WTC11 (cell line): ENCODE data around the gene PITPNC1. TPM values are rescaled to one million over a fixed set of nuclear protein-coding genes. Genes with fewer than 3 reads are reported as not detected.

Experiments
- ATAC-seq: fragments of 200-7000 bp; cut with Tn5 transposase; 2 replicates; pipeline ENCODE4 v1.10.0; 2021; ENCODE audit warnings: mild to moderate bottlenecking, moderate library complexity
- CTCF ChIA-PET: fragments of 300-600 bp; sonication (Branson Sonifier 250); formaldehyde crosslinking; loops from one replicate; lab custom pipeline; 2021; ENCODE audit warnings: antibody characterized with exemption; lab: Charles Lee
- POLR2A ChIA-PET: fragments of 350-600 bp; sonication (Branson Sonifier 250); formaldehyde crosslinking; loops from one replicate; lab custom pipeline; 2021; ENCODE audit warnings: antibody characterized with exemption; lab: Charles Lee
- DNase-seq: peaks from one replicate; pipeline ENCODE4 v3.0.0; 2021; ENCODE audit warnings: low spot score
- H3K27ac Mint-ChIP-seq: 2 replicates; pipeline ENCODE4 v1.8.0; 2021; ENCODE audit warnings: mixed read lengths
- H3K27me3 Mint-ChIP-seq: 2 replicates; pipeline ENCODE4 v1.8.0; 2021; ENCODE audit warnings: low read depth, mild to moderate bottlenecking, moderate library complexity, mixed read lengths
- H3K36me3 Mint-ChIP-seq: 2 replicates; pipeline ENCODE4 v1.8.0; 2021; ENCODE audit warnings: mixed read lengths
- H3K4me1 Mint-ChIP-seq: 2 replicates; pipeline ENCODE4 v1.8.0; 2022; ENCODE audit warnings: mixed read lengths
- H3K4me3 Mint-ChIP-seq: 2 replicates; pipeline ENCODE4 v1.8.0; 2021; ENCODE audit warnings: mild to moderate bottlenecking, moderate library complexity, mixed read lengths
- H3K9me3 Mint-ChIP-seq: 2 replicates; pipeline ENCODE4 v1.8.0; 2021; ENCODE audit warnings: mixed read lengths
- NFATC4 ChIP-seq: fragments of 250-450 bp; sonication (Bioruptor Pico); IDR thresholded peaks from 2 replicates; pipeline ENCODE4 v1.9.0; 2021; ENCODE audit warnings: mild to moderate bottlenecking
- NFYB ChIP-seq: sonication (generic); formaldehyde crosslinking; conservative IDR thresholded peaks from 2 replicates; pipeline ENCODE4 v1.8.0; 2022; ENCODE audit warnings: low read depth, missing genetic modification reagents
- RORB ChIP-seq: fragments of 250-450 bp; sonication (Bioruptor Pico); IDR thresholded peaks from 2 replicates; pipeline ENCODE4 v1.9.0; 2021; ENCODE audit warnings: mild to moderate bottlenecking
- SMAD4 ChIP-seq: sonication (generic); formaldehyde crosslinking; IDR thresholded peaks from 2 replicates; pipeline ENCODE4 v1.8.0; 2022; ENCODE audit warnings: mild to moderate bottlenecking, missing genetic modification reagents
- ZNF232 ChIP-seq: sonication (generic); formaldehyde crosslinking; IDR thresholded peaks from 2 replicates; pipeline ENCODE4 v1.8.0; 2022; ENCODE audit warnings: mild to moderate bottlenecking, missing genetic modification reagents
- ZNF416 ChIP-seq: fragments of 250-450 bp; sonication (Bioruptor Pico); IDR thresholded peaks from 2 replicates; pipeline ENCODE4 v1.9.0; 2021; ENCODE audit warnings: mild to moderate bottlenecking, inconsistent platforms
- total RNA-seq: library from RNA; stranded (reverse); gene quantifications from 3 replicates; pipeline ENCODE4 v1.2.3, GENCODE V29; 2021
- TF ChIP-seq, protein P1 (sequence below): sonication (generic); formaldehyde crosslinking; conservative IDR thresholded peaks from 2 replicates; pipeline ENCODE4 v1.8.1; 2023; ENCODE audit warnings: mild to moderate bottlenecking, low read depth, missing genetic modification reagents, moderate library complexity
- TF ChIP-seq, protein P2 (sequence below): fragments of 250-450 bp; sonication (Bioruptor Pico); IDR thresholded peaks from 2 replicates; pipeline ENCODE4 v1.9.0; 2021; ENCODE audit warnings: mild to moderate bottlenecking, borderline replicate concordance
- TF ChIP-seq, protein P3 (sequence below): sonication (generic); formaldehyde crosslinking; IDR thresholded peaks from 2 replicates; pipeline ENCODE4 v1.8.0; 2022; ENCODE audit warnings: missing genetic modification reagents
- TF ChIP-seq, protein P4 (sequence below): fragments of 250-450 bp; sonication (Bioruptor Pico); IDR thresholded peaks from 2 replicates; pipeline ENCODE4 v1.9.0; 2021; ENCODE audit warnings: moderate library complexity, mild to moderate bottlenecking, inconsistent platforms, borderline replicate concordance
- TF ChIP-seq, protein P5 (sequence below): sonication (generic); formaldehyde crosslinking; IDR thresholded peaks from 2 replicates; pipeline ENCODE4 v1.8.1; 2022; ENCODE audit warnings: missing genetic modification reagents, borderline replicate concordance
- TF ChIP-seq, protein P6 (sequence below): sonication (generic); formaldehyde crosslinking; IDR thresholded peaks from 2 replicates; pipeline ENCODE4 v1.8.0; 2022; ENCODE audit warnings: mild to moderate bottlenecking, missing genetic modification reagents
- TF ChIP-seq, protein P7 (sequence below): fragments of 250-450 bp; sonication (Bioruptor Pico); IDR thresholded peaks from 2 replicates; pipeline ENCODE4 v1.8.0; 2021; ENCODE audit warnings: mild to moderate bottlenecking

Gene PITPNC1
- total RNA-seq, 1 experiment from 2014 or later: 39.8 TPM

DNA sequence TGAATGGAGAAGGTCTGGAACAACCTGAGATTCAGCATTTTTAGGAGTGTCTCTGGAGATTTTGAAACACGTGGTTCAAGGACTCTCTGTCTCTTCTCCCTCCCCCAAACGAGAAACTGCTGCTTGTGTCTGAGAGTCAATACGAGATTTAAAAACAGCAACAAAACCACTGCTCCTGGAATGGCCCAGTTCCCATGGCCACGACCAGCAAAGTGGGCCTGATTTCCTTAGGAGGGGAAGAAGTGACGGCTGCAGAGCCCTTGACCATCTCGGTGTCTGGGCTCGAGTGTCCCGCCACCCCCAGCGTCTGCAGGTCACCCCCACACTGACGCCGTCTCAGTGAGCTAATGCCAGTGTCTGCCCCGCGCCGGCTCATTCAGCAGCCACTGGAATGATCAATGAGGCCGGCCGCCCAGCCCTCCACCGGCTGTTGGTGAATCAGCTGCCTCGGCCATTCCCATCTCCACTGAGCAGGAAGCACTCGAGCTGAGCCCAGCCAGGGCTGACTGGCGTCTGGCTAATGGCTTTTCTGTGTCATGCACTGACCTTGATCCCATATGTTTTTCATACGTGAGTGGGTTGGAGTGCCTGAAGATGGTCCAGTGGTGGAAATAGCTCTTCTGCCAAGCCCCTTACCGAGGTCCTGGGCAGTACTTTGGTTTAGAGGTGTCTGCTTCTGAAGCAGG is 151.8 kb downstream of the PITPNC1 start:
- peak; percentile 69 for DNase-seq
- Mint-ChIP-seq H3K36me3 (no peaks in the 10 kb centered on the region; the same call in 1 of the 2 replicates), H3K27ac (peak overlapping the region; percentile 56), H3K9me3 (no peaks in the 10 kb centered on the region), H3K27me3 (no peaks in the 10 kb centered on the region), H3K4me3 (peak overlapping the region; percentile 2; the same call in 1 of the 2 replicates), H3K4me1 (peaks cover 47% of the 10 kb centered on the region)
- CTCF ChIA-PET: interaction anchor here (1.1 to 2.2 kb wide), 3 partner anchors 54 to 154 kb away, joined by 3 to 10 read pairs (median 8); no protein-coding TSS in a partner anchor
- TF ChIP-seq SMAD4 (CRISPR knock-in tag): no peak
- TF ChIP-seq, protein P1, sequence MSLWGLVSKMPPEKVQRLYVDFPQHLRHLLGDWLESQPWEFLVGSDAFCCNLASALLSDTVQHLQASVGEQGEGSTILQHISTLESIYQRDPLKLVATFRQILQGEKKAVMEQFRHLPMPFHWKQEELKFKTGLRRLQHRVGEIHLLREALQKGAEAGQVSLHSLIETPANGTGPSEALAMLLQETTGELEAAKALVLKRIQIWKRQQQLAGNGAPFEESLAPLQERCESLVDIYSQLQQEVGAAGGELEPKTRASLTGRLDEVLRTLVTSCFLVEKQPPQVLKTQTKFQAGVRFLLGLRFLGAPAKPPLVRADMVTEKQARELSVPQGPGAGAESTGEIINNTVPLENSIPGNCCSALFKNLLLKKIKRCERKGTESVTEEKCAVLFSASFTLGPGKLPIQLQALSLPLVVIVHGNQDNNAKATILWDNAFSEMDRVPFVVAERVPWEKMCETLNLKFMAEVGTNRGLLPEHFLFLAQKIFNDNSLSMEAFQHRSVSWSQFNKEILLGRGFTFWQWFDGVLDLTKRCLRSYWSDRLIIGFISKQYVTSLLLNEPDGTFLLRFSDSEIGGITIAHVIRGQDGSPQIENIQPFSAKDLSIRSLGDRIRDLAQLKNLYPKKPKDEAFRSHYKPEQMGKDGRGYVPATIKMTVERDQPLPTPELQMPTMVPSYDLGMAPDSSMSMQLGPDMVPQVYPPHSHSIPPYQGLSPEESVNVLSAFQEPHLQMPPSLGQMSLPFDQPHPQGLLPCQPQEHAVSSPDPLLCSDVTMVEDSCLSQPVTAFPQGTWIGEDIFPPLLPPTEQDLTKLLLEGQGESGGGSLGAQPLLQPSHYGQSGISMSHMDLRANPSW (CRISPR knock-in tag): 0 out of 2 replicates have a peak, but pooled peaks have one; percentile 43
- POLR2A ChIA-PET: no interaction called here
- ATAC-seq: peak; percentile 88

DNA sequence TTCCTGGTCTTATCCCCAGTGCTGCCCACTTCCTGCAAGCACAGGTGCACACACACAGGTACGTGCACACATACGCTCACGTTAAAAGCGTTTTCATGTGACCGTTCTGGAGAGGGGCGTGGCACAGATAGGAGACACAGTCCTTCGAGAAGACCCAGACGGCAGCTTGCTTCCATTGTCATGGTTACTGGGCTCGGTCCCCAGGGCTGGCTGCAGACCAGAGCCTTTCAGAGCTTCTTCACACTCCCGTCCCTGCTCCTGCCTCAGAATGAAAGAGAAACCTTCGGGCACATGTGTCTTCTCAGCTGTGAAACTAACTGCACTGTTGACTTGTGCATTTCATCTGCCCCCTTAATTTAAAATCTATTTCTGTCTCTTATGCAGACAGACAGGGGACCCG is 154.2 kb downstream of the PITPNC1 start:
- Mint-ChIP-seq H3K27me3 (no peaks in the 10 kb centered on the region), H3K9me3 (peaks cover 5% of the 10 kb centered on the region), H3K36me3 (peaks cover 9% of the 10 kb centered on the region), H3K27ac (peak overlapping the region; percentile 41; the same call in 1 of the 2 replicates), H3K4me1 (peaks cover 48% of the 10 kb centered on the region), H3K4me3 (no peak overlapping the region)
- peak; percentile 55 for ATAC-seq
- POLR2A ChIA-PET: no interaction called here
- DNase-seq: peak; percentile 30
- CTCF ChIA-PET: interaction anchor here (1.0 to 1.6 kb wide), 4 partner anchors 56 to 157 kb away, joined by 3 to 4 read pairs (median 4); no protein-coding TSS in a partner anchor
- no peak for TF ChIP-seq RORB (CRISPR knock-in tag)

DNA sequence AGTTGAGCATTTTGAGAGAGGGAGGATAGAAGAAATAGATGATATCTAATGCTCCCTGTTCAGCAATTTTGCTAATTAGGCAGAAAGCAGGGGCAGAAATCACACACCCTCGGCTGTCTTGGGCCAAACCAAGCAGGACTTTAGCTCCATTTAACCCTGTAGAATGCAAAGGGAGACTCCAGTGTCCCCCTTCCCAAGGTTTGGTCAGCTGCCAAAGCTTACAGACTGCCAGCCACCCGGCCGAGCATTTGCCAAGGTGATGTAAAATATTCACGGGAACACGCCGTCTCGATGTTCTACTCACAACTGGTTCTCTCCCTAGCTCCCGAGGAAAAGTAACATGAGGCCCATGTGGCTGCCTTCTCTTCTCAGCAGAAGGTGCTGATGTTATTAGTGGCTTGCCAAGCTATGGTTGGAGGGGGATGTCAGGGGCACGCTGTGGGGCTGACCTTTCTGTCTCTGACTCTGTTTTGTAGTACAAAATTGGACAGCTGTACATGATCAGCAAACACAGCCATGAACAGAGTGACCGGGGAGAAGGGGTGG is 155.3 kb downstream of the PITPNC1 start:
- no peak overlapping the region for H3K4me3 Mint-ChIP-seq
- peaks cover 14% of the 10 kb centered on the region for H3K36me3 Mint-ChIP-seq
- no peaks in the 10 kb centered on the region for H3K27me3 Mint-ChIP-seq
- H3K27ac Mint-ChIP-seq: peak overlapping the region; percentile 76
- no peak for DNase-seq
- H3K9me3 Mint-ChIP-seq: peaks cover 5% of the 10 kb centered on the region
- ChIA-PET POLR2A (no interaction called here), CTCF (interaction anchor here (1.6 kb wide), 1 partner anchor 158 kb away, joined by 4 read pairs; no protein-coding TSS in a partner anchor)
- no peak for ATAC-seq
- H3K4me1 Mint-ChIP-seq: peaks cover 48% of the 10 kb centered on the region
- TF ChIP-seq ZNF232 (CRISPR knock-in tag) (no peak), NFATC4 (CRISPR knock-in tag) (no peak), ZNF416 (CRISPR knock-in tag) (no peak), NFYB (CRISPR knock-in tag) (no peak)
- TF ChIP-seq, protein P2, sequence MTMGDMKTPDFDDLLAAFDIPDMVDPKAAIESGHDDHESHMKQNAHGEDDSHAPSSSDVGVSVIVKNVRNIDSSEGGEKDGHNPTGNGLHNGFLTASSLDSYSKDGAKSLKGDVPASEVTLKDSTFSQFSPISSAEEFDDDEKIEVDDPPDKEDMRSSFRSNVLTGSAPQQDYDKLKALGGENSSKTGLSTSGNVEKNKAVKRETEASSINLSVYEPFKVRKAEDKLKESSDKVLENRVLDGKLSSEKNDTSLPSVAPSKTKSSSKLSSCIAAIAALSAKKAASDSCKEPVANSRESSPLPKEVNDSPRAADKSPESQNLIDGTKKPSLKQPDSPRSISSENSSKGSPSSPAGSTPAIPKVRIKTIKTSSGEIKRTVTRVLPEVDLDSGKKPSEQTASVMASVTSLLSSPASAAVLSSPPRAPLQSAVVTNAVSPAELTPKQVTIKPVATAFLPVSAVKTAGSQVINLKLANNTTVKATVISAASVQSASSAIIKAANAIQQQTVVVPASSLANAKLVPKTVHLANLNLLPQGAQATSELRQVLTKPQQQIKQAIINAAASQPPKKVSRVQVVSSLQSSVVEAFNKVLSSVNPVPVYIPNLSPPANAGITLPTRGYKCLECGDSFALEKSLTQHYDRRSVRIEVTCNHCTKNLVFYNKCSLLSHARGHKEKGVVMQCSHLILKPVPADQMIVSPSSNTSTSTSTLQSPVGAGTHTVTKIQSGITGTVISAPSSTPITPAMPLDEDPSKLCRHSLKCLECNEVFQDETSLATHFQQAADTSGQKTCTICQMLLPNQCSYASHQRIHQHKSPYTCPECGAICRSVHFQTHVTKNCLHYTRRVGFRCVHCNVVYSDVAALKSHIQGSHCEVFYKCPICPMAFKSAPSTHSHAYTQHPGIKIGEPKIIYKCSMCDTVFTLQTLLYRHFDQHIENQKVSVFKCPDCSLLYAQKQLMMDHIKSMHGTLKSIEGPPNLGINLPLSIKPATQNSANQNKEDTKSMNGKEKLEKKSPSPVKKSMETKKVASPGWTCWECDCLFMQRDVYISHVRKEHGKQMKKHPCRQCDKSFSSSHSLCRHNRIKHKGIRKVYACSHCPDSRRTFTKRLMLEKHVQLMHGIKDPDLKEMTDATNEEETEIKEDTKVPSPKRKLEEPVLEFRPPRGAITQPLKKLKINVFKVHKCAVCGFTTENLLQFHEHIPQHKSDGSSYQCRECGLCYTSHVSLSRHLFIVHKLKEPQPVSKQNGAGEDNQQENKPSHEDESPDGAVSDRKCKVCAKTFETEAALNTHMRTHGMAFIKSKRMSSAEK: no peak
- TF ChIP-seq, protein P3, sequence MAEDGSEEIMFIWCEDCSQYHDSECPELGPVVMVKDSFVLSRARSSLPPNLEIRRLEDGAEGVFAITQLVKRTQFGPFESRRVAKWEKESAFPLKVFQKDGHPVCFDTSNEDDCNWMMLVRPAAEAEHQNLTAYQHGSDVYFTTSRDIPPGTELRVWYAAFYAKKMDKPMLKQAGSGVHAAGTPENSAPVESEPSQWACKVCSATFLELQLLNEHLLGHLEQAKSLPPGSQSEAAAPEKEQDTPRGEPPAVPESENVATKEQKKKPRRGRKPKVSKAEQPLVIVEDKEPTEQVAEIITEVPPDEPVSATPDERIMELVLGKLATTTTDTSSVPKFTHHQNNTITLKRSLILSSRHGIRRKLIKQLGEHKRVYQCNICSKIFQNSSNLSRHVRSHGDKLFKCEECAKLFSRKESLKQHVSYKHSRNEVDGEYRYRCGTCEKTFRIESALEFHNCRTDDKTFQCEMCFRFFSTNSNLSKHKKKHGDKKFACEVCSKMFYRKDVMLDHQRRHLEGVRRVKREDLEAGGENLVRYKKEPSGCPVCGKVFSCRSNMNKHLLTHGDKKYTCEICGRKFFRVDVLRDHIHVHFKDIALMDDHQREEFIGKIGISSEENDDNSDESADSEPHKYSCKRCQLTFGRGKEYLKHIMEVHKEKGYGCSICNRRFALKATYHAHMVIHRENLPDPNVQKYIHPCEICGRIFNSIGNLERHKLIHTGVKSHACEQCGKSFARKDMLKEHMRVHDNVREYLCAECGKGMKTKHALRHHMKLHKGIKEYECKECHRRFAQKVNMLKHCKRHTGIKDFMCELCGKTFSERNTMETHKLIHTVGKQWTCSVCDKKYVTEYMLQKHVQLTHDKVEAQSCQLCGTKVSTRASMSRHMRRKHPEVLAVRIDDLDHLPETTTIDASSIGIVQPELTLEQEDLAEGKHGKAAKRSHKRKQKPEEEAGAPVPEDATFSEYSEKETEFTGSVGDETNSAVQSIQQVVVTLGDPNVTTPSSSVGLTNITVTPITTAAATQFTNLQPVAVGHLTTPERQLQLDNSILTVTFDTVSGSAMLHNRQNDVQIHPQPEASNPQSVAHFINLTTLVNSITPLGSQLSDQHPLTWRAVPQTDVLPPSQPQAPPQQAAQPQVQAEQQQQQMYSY (CRISPR knock-in tag): no peak
- TF ChIP-seq, protein P4, sequence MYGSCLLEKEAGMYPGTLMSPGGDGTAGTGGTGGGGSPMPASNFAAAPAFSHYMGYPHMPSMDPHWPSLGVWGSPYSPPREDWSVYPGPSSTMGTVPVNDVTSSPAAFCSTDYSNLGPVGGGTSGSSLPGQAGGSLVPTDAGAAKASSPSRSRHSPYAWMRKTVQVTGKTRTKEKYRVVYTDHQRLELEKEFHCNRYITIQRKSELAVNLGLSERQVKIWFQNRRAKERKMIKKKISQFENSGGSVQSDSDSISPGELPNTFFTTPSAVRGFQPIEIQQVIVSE: no peak
- TF ChIP-seq, protein P5, sequence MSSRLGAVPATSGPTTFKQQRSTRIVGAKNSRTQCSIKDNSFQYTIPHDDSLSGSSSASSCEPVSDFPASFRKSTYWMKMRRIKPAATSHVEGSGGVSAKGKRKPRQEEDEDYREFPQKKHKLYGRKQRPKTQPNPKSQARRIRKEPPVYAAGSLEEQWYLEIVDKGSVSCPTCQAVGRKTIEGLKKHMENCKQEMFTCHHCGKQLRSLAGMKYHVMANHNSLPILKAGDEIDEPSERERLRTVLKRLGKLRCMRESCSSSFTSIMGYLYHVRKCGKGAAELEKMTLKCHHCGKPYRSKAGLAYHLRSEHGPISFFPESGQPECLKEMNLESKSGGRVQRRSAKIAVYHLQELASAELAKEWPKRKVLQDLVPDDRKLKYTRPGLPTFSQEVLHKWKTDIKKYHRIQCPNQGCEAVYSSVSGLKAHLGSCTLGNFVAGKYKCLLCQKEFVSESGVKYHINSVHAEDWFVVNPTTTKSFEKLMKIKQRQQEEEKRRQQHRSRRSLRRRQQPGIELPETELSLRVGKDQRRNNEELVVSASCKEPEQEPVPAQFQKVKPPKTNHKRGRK (CRISPR knock-in tag): no peak
- TF ChIP-seq, protein P6, sequence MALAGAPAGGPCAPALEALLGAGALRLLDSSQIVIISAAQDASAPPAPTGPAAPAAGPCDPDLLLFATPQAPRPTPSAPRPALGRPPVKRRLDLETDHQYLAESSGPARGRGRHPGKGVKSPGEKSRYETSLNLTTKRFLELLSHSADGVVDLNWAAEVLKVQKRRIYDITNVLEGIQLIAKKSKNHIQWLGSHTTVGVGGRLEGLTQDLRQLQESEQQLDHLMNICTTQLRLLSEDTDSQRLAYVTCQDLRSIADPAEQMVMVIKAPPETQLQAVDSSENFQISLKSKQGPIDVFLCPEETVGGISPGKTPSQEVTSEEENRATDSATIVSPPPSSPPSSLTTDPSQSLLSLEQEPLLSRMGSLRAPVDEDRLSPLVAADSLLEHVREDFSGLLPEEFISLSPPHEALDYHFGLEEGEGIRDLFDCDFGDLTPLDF (CRISPR knock-in tag): no peak
- TF ChIP-seq, protein P7, sequence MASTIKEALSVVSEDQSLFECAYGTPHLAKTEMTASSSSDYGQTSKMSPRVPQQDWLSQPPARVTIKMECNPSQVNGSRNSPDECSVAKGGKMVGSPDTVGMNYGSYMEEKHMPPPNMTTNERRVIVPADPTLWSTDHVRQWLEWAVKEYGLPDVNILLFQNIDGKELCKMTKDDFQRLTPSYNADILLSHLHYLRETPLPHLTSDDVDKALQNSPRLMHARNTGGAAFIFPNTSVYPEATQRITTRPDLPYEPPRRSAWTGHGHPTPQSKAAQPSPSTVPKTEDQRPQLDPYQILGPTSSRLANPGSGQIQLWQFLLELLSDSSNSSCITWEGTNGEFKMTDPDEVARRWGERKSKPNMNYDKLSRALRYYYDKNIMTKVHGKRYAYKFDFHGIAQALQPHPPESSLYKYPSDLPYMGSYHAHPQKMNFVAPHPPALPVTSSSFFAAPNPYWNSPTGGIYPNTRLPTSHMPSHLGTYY (CRISPR knock-in tag): no peak
